NCI-H510A (cell line): ENCODE data around the gene VPREB1.
"Not testable (repeated sequence)": the region's sequence is repeated elsewhere in the genome, so short reads cannot be mapped to it uniquely, and the experiment has no call there.

Source experiments
- DNase-seq: peaks from one replicate; lab custom pipeline; 2025; lab: John Stamatoyannopoulos, UW

VPREB1 gene

DNA sequence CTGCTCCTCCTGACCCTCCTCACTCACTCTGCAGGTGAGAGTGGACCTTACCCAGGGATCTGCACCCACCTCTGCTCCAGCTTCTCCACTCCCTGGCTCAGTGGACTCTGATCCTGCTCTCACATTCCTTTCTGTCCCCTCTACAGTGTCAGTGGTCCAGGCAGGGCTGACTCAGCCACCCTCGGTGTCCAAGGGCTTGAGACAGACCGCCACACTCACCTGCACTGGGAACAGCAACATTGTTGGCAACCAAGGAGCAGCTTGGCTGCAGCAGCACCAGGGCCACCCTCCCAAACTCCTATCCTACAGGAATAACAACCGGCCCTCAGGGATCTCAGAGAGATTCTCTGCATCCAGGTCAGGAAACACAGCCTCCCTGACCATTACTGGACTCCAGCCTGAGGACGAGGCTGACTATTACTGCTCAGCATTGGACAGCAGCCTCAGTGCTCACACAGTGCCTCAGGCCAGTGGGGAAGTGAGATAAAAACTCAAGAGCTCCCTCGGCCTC, 29.7 kb upstream of the VPREB1 start:
- no peak for DNase-seq

DNA sequence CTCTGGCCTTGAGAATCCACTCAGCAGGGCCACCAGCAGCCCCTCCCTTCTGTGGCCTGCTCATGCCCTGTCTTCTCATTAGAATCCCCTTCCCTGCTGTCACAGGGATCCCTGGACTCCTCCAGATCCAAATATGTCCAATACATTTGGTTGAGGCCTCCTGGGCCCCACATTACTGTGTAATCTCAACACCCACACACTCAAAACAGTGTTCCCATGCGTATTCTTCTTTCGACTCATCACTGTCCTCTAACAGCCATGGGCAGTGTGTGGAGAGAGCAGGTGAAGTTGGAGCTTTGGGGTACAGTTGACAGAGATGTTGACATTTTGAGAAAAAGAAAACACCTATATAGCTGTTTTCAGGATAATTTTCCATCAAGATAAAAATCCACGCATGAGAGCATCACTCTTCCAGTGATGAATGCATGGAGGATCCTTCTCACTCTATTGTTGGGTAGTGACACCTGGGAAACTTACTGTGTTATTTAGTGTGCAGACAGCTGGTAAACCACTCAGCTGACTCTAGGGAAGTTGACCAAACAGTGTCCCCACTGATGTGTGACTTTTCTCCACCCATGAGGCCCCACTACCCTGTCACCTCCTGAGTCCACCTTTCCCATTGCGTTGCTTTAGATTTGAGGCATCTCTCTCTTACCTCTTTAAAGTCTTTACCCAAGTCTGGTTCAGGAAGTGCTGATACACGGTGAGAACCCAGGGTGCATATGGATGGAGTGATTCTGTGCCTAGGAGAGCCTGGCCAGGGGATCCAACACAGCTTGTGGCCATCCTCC, 28.7 kb upstream of the VPREB1 start:
- no peak for DNase-seq

- DNase-seq: no peak
Observed at GRCh38 chr22:22216450-22216959, 28.1 kb upstream of the VPREB1 start.

- no peak for DNase-seq
Observed at GRCh38 chr22:22218302-22218701, 26.3 kb upstream of the VPREB1 start.

- DNase-seq: peak; percentile 52
Observed at GRCh38 chr22:22219140-22219996, 25.2 kb upstream of the VPREB1 start.

DNA sequence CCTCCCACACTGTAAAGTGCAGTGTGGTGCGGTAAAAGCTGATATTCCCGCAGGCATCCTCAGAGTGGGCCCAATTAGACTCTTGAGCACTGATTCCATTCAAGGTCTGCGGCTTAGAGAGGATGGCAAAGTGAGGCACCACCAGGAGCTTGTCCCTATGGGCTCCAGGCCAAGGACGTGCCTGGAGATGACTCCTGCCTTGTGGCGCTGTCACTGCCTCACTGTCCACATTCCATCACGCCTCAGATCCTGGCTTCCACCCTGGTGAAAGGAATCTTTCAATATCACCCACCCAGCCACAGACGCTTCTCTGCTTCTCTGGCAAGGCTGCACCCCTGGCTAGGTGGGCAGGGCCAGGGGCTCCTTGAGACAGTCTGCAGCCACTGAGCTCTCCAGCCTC, 23.5 kb upstream of the VPREB1 start:
- DNase-seq: not testable (repeated sequence)

DNA sequence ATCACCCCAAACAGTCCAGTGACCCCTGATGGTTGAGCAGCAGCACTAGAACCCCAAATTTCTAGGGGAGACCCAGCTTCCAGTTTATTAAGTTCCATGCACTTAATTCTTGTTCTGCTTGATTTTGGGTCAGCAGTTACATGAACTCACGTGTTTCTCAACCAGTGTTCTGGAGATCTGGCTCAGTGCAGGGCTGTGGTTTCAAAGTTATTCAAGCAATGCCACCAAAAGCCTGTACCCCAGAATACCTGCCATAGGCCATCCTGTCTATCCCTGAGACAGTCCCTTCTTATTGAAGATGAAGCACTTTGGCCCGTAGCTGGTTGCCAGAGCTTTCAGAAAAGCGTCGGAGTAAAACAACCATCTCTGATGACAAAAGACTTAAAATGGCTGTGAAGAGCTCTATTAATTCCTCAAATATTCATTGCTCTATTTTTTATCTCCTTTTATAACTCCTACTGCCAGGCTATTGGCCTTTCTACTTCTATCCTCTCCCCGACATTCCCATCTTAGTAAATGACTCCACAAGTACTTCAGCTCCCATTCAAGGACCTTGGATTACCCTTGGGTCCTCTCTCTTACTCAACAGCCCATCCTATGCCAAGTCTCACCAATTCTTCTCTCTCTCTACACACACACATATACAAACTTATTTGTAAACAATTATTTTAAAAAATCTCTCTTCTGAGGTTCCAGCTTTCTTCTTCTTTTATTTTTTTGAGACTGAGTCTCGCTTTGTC, 18.0 kb upstream of the VPREB1 start:
- DNase-seq: no peak

GRCh38 chr22:22228421-22228820, 16.2 kb upstream of the VPREB1 start:
- DNase-seq: no peak

- DNase-seq: no peak
Observed at GRCh38 chr22:22228921-22229320, 15.7 kb upstream of the VPREB1 start.

GRCh38 chr22:22229683-22230420, 14.7 kb upstream of the VPREB1 start:
- DNase-seq: no peak

DNA sequence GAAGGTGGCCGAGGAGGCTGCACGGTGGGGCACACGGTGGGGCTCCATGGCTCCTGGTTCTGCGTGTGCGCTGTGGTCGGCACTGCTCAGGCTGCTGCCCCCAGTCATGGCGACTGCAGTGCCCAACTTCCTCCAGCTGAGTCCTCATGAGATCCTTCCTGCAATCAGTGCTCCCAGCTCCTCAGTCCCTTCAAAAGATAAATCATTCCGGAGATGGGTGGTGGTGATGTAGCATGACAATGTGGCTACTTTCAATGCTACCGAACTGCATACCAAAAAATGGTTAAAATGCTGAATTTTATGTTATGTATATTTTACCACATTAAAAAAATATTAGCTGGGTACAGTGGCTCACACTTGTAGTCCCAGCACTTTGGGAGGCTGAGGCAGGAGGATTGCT, 14.1 kb upstream of the VPREB1 start:
- DNase-seq: no peak

DNA sequence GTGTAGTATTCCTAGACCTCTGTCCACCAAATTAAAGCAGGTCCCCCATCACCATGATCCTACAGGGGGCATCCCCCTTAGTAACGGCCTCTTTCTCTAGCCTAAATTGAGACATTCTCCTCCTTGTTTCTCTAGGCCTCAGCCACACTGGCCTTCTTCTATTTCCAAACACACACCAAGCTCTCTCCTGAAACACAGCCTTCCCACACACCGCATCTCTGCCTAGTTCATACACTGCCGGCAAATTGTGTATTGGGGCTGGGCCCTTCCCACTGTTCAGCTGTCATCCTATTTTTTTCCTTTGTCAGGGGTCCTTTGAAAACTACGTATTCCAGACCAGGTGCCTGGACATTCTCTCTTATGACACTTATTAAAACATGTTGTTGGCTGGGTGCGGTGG, 11.5 kb upstream of the VPREB1 start:
- no peak for DNase-seq

- DNase-seq: no peak
Observed at GRCh38 chr22:22235558-22235957, 9.0 kb upstream of the VPREB1 start.

DNA sequence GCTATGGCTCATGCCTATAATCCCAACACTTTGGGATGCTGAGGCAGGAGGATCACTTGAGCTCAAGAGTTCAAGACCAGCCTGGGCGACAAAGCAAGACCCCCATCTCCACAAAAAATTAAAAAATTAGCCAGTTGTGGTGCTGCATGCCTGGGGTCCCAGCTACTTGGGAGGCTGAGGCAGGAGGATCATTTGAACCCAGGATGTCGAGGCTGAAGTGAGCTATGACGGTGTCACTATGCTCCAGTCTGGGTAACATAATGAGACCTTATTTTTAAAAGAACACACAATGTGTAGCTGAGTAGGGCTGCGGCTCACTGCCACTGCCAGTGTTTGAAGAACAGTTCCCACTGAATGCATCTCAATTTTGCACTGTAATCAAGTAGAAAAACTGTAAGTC, 7.1 kb upstream of the VPREB1 start:
- DNase-seq: no peak

GRCh38 chr22:22239311-22239939, 5.2 kb upstream of the VPREB1 start:
- no peak for DNase-seq

GRCh38 chr22:22241554-22241898, 3.1 kb upstream of the VPREB1 start:
- DNase-seq: no peak

- DNase-seq: no peak
Observed at GRCh38 chr22:22242488-22242887, 2.1 kb upstream of the VPREB1 start.

- no peak for DNase-seq
Observed at GRCh38 chr22:22243033-22243680, 1.4 kb upstream of the VPREB1 start.

- DNase-seq: no peak
Observed at GRCh38 chr22:22245256-22245909, 797 bp downstream of the VPREB1 start.

DNA sequence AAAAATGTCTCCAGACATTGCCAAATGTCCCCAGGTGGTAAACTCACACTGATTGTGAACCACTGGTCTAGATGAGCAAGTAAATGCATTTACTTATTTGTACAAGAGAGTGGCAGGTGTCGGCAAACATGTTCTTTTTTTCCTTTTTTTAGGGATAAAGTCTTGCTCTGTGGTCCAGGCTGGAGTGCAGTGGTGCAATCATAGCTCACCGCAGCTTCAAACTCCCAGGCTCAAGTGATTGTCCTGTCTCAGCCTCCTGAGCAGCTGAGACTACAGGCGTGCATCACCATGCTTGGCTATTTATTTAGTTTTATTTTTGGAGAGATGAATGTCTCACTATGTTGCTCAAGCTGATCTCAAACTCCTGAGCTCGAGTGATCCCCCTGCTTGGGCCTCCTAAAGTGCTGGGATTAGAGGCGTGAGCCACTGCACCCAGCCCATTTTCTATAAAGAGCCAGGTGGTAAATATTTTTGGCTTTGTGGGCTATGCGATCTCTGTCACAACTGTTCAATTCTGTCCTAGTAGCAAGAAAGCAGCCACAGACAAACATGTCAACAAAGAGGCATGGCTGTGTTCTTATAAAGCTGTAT, 1.4 kb downstream of the VPREB1 start:
- DNase-seq: no peak
